ENCODE data around the gene EPS8L2. TPM values are rescaled to one million over a fixed set of nuclear protein-coding genes. Genes with fewer than 3 reads are reported as not detected.

EPS8L2 gene
- total and polyA plus RNA-seq, 2 of the 13 experiments (the other 11 are each of a cell fraction or from before 2014, with no cell fraction given), result 89.3 to 416 TPM

DNA sequence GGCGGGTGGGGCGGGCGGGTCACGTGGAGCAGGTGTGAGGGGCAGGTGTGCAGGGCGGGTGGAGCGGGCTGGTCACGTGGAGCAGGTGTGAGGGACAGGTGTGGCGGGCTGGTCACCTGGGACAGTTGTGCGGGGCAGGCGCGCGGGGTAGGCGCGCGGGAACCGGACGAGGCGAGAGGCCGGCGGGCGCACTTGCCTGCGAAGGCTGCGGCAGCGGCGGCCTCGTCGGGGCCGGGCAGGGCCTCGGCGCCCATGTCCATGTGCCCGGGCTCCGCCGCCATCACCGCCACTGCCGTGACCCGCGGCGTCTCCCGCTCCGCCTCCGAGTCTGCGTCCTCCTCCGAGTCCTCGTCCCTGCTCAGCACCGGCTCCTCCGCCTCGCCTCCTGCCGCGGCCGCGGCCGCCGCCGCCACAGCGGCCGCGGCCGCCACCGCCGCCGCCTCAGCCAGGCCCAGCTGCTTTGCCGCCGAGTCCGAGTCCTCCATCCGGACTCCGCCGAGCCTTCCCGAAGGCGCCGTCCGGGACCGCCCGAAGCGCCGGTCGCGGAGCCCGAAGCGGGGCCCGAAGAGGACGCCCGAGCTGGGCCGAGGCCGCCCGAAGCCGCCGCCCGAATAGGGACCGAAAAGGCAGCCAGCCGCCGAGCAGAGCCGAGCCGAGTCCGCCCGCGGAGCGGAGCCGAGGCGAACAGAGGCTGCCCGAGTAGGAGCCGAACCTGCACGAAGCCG lies 11.3 kb upstream of the EPS8L2 start, which contains the start of gene DEAF1 (continued):
- TF ChIP-seq, protein P1, sequence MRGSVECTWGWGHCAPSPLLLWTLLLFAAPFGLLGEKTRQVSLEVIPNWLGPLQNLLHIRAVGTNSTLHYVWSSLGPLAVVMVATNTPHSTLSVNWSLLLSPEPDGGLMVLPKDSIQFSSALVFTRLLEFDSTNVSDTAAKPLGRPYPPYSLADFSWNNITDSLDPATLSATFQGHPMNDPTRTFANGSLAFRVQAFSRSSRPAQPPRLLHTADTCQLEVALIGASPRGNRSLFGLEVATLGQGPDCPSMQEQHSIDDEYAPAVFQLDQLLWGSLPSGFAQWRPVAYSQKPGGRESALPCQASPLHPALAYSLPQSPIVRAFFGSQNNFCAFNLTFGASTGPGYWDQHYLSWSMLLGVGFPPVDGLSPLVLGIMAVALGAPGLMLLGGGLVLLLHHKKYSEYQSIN (CRISPR knock-in tag; IDR thresholded peaks at IDR 0.05; ENCODE audit: borderline replicate concordance), result no peak
- TF ChIP-seq DNMT1 (CRISPR knock-in tag; IDR thresholded peaks at IDR 0.05) (0 out of 2 replicates have a peak, but pooled peaks have one; percentile 49), TCF12 (IDR thresholded peaks at IDR 0.05) (no peak), TCF12 (CRISPR knock-in tag; IDR thresholded peaks at IDR 0.05) (0 out of 2 replicates have a peak, but pooled peaks have one; percentile 72), ZFAT (CRISPR knock-in tag; conservative IDR thresholded peaks at IDR 0.05) (no peak), TAF1 (CRISPR knock-in tag; IDR thresholded peaks at IDR 0.05) (no peak), FOXM1 (CRISPR knock-in tag; IDR thresholded peaks at IDR 0.05) (0 out of 2 replicates have a peak, but pooled peaks have one; percentile 11), NR0B2 (CRISPR knock-in tag; IDR thresholded peaks at IDR 0.05) (peak; percentile 51; the same call in 1 of the 2 replicates), ZNF292 (CRISPR knock-in tag; IDR thresholded peaks at IDR 0.05; ENCODE audit: borderline replicate concordance, low read depth) (no peak), SKI (IDR thresholded peaks at IDR 0.05; ENCODE audit: partially characterized antibody) (no peak), RNF2 (conservative IDR thresholded peaks at IDR 0.05; ENCODE audit: low read depth) (peak; percentile 91), ZNF337 (CRISPR knock-in tag; IDR thresholded peaks at IDR 0.05; ENCODE audit: borderline replicate concordance, low read depth) (no peak), ZNF121 (CRISPR knock-in tag; IDR thresholded peaks at IDR 0.05) (no peak)
- TF ChIP-seq, protein P2, sequence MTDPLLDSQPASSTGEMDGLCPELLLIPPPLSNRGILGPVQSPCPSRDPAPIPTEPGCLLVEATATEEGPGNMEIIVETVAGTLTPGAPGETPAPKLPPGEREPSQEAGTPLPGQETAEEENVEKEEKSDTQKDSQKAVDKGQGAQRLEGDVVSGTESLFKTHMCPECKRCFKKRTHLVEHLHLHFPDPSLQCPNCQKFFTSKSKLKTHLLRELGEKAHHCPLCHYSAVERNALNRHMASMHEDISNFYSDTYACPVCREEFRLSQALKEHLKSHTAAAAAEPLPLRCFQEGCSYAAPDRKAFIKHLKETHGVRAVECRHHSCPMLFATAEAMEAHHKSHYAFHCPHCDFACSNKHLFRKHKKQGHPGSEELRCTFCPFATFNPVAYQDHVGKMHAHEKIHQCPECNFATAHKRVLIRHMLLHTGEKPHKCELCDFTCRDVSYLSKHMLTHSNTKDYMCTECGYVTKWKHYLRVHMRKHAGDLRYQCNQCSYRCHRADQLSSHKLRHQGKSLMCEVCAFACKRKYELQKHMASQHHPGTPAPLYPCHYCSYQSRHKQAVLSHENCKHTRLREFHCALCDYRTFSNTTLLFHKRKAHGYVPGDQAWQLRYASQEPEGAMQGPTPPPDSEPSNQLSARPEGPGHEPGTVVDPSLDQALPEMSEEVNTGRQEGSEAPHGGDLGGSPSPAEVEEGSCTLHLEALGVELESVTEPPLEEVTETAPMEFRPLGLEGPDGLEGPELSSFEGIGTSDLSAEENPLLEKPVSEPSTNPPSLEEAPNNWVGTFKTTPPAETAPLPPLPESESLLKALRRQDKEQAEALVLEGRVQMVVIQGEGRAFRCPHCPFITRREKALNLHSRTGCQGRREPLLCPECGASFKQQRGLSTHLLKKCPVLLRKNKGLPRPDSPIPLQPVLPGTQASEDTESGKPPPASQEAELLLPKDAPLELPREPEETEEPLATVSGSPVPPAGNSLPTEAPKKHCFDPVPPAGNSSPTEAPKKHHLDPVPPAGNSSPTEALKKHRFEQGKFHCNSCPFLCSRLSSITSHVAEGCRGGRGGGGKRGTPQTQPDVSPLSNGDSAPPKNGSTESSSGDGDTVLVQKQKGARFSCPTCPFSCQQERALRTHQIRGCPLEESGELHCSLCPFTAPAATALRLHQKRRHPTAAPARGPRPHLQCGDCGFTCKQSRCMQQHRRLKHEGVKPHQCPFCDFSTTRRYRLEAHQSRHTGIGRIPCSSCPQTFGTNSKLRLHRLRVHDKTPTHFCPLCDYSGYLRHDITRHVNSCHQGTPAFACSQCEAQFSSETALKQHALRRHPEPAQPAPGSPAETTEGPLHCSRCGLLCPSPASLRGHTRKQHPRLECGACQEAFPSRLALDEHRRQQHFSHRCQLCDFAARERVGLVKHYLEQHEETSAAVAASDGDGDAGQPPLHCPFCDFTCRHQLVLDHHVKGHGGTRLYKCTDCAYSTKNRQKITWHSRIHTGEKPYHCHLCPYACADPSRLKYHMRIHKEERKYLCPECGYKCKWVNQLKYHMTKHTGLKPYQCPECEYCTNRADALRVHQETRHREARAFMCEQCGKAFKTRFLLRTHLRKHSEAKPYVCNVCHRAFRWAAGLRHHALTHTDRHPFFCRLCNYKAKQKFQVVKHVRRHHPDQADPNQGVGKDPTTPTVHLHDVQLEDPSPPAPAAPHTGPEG (CRISPR knock-in tag; IDR thresholded peaks at IDR 0.05), result peak; percentile 71; the same call in 1 of the 2 replicates
- TF ChIP-seq, protein P3, sequence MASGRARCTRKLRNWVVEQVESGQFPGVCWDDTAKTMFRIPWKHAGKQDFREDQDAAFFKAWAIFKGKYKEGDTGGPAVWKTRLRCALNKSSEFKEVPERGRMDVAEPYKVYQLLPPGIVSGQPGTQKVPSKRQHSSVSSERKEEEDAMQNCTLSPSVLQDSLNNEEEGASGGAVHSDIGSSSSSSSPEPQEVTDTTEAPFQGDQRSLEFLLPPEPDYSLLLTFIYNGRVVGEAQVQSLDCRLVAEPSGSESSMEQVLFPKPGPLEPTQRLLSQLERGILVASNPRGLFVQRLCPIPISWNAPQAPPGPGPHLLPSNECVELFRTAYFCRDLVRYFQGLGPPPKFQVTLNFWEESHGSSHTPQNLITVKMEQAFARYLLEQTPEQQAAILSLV (CRISPR knock-in tag; IDR thresholded peaks at IDR 0.05; ENCODE audit: borderline replicate concordance), result peak; percentile 80; the same call in 1 of the 2 replicates
- TF ChIP-seq, protein P4, sequence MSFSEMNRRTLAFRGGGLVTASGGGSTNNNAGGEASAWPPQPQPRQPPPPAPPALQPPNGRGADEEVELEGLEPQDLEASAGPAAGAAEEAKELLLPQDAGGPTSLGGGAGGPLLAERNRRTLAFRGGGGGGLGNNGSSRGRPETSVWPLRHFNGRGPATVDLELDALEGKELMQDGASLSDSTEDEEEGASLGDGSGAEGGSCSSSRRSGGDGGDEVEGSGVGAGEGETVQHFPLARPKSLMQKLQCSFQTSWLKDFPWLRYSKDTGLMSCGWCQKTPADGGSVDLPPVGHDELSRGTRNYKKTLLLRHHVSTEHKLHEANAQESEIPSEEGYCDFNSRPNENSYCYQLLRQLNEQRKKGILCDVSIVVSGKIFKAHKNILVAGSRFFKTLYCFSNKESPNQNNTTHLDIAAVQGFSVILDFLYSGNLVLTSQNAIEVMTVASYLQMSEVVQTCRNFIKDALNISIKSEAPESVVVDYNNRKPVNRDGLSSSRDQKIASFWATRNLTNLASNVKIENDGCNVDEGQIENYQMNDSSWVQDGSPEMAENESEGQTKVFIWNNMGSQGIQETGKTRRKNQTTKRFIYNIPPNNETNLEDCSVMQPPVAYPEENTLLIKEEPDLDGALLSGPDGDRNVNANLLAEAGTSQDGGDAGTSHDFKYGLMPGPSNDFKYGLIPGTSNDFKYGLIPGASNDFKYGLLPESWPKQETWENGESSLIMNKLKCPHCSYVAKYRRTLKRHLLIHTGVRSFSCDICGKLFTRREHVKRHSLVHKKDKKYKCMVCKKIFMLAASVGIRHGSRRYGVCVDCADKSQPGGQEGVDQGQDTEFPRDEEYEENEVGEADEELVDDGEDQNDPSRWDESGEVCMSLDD (CRISPR knock-in tag; IDR thresholded peaks at IDR 0.05; ENCODE audit: borderline replicate concordance), result no peak

All from HepG2 (cell line).